ENCODE measurements around the gene LSP1.

The LSP1 gene

DNA sequence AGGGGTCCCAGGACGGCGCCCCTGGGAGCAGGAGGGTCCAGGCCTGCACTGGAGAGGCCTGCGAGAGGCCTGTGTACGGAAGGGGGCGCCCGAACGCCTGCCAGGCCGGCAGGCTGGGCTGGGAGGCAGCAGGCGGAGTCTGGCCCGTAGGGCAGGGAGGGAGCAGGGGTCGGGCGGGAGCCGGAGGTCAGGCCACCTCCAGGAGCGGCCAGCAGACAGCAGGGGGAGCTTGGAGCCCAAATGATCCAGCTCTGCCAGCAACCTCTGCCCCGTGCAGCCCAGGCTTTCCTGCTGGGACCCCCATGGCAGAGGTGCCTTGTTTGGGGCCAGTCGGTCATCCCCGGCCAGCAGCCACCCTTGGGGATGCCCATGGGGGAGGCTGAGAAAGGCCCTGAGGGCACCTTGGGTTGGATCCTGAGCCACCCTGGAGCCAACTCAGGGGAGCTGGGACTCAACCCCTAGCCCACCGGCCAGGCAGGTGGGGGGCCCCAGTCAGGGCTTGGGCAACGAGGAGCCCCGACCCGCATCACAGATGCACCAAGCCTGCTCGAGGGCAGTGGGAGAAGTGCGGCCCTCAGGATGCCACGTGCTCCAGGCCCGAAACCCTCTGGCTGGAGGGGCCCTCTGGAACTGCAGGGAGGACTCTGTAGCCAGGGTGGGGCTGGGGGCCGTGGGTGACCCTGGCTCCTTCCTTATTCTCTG is 27.7 kb upstream of the LSP1 start:
- no peak for DNase-seq

- DNase-seq: no peak
These were observed 27.0 kb upstream of the LSP1 start for GRCh38 chr11:1825785-1826451.

DNA sequence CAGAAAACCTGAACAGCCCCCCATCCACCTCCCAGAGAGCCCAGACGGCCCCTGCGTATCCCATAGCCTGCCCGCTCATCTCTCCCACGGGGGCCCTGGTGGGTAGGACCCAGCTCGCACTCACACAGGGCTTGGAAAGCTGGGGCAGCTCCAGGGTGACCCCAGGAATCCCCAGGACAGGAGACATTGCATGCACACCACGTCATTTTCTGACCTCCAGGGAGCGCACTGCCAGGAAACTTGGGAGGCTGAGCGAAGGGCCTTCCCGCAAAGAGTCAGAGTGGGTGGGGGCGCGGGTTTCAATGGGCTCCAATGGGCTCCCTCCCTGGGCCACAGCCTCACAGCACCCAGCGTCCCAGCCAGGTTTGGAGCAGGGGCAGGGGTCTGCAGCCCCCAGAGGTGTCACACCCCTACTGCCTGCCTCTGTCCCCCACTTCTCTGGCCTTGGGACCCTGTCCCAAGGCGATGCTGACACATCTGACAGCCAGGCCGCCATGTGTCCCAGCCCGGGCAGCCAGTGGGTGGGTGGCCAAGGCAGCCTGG is 26.3 kb upstream of the LSP1 start:
- DNase-seq: no peak

DNA sequence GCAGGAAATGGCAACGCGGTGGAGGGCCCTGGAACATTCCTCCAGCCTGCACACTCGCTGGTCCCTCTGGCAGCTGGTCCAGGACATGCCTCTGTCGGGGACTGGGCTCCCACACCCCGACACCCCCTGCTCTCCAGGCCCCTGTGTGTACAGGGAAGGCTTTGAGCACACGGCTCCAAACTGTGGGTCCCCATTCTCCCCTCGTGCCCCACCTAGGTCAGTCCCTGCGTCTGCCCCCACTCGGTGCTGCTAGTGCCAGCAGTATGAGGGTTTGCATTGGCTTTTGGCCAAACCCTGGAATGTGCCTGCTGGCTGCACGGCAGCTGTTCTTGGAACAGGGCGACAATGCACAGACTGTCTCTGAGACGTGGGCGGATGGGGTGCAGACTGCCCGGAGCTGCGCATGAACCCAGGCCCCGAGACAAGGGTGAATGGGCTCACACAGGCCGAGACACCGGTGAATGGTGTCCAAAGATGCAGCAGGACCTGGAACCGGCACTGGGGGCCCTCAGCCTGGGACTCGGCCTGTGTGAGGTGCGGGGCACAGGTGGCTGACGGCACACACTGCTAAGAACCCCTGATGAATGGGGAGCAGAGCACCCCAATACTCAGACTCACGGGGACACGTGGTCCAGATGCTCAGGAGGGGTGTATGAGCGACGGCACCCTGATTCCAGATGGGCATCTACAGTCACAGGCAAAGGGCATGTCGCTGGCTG is 25.6 kb upstream of the LSP1 start:
- DNase-seq: no peak

DNA sequence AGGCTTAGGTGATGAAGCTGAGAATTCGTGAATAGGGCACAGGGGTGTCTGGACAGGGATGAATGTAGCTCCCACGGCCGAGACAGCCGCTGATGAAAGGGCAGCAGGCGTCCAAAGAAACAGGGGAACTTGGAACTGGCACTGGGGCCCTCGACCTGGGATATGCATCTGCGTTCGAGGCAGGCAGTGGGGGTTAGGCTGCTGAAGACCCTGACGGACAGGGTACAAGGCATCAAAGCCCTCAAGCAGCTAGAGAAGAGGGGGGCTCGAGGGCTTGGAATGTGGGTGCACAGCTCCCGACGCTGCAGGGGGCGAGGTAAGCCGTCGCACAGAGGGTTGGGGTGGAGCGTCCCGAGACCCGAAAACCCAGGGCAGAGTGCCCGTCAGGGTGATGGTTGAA is 25.0 kb upstream of the LSP1 start:
- DNase-seq: no peak

GRCh38 chr11:1828542-1828941 is 24.3 kb upstream of the LSP1 start:
- no peak for DNase-seq

DNA sequence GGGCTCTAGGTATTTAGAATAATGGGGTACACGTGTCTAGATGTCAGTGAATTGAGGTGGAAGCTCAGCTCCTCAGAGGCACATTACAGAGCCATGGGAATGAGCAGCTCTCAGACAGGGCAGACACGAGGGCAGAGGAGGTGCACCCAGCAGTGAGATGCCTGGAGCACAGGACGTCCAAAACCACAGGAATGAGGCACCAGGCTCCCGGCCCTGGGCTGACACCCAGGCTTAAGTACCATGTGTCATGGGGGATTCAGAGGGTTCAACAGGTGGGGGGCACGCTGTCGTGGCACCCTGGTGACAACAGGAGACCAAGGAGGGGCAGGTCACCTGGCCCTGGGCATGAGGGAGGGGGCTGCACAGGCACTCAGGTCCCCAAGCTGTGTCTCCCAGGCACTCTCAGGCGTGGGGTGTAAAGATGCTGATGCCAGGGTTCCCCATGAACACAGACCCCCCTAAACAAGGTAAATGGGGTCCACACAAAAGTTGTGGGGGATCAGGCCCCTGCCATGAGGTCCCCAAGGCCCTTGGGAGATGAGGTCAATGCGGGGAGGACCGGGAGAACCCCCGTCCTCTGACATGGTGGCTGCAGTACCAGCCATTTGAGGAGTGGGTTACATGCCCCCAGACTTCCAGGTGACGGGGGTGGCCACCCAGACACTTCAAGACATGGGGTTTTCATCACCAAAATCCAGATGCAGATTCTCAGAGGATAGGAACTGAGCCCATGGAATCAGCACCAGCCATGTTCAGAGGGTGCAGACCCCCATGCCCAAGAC is 23.7 kb upstream of the LSP1 start:
- no peak for DNase-seq

GRCh38 chr11:1830004-1830321 is 22.9 kb upstream of the LSP1 start:
- DNase-seq: no peak

DNA sequence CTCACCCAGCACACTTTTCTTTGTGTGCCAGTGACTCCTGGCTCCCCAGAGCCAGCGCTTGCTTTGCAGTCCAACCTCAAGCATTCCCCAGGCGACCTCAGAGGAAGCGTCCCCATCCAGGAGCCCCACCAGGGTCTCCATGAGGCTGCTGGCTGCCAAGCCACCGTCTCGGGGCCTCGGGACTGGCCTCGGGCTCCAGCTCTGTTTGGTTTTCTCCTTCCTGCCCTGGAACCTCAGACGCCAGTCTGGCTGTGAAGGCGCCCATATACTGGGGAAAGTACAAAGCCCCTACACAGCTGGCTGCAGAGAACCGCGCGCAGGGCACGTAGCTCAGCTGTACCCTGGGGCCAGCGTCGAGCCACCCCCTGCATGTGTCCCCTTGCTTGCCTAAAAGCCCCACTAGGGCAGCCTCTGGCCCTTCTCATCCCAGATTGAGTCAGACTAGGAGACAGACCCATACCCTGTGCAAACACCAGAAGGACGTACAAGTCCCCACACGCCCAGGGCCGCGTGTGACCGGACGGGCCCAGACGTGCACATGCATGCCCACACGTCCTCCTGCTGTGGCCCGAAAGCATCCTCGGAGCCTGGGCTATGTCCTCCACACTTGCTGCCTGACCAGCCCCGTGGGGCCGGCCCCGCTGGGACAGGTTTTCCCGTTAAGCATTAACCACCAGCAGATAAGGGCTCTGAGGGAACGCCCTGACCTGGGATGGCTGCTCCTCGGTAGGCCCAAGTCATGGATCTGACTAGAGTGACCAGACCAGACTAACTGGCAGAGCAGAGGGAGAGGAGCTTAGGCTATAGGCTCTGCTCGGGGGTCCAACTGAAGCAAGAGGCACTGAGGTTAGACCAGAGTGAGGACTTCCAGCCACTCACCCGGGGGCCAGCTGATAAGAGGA is 22.3 kb upstream of the LSP1 start:
- DNase-seq: no peak

- DNase-seq: no peak
These were observed 21.3 kb upstream of the LSP1 start for GRCh38 chr11:1831338-1832210.

DNA sequence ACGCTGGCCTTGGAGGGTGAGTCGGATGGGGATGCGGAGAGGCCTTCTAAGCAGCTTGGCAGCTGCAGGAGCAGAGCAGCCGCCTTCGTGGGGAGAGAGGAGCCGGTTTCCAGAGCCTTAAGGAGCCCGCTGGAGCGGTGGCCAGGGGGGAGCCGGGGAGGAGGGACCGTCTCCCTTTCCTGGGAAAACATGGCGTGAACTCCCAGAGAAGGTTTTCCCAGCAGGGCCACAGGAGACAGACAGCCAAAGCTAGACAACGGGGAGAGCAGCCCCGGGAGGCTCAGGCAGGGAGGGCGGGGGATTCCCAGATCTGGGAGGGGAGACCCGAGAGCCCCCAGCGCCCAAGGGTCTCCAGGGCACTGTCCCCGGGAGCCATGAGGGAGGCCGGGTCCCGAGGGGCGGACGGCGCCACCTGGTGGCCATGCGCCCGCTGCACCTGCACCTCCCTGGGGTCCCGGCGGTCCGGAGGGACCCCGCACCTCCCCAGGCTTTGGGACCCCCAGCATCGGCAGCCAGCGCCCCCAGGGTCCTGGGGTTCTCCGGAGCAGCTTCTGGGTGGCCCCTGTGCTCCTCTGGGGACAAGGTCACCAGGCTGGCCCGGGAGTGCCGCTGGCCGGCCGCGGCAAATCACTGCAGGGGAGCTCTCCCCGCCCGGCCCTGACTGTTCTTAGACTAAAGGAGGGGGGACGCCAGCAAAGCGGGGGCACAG is 20.5 kb upstream of the LSP1 start:
- no peak for DNase-seq

GRCh38 chr11:1832920-1833295 is 20.0 kb upstream of the LSP1 start:
- no peak for DNase-seq

GRCh38 chr11:1834062-1834610 is 18.7 kb upstream of the LSP1 start:
- DNase-seq: no peak

GRCh38 chr11:1834779-1835670 is 17.9 kb upstream of the LSP1 start, which contains the start of gene SYT8:
Gene SYT8 (plus strand): TSS chr11:1834990. CDS start chr11:1835106, 116 bp downstream.
- no peak for DNase-seq

GRCh38 chr11:1835671-1836010 is 17.2 kb upstream of the LSP1 start:
- no peak for DNase-seq

- DNase-seq: no peak
These were observed 16.6 kb upstream of the LSP1 start for GRCh38 chr11:1836011-1836945.

DNA sequence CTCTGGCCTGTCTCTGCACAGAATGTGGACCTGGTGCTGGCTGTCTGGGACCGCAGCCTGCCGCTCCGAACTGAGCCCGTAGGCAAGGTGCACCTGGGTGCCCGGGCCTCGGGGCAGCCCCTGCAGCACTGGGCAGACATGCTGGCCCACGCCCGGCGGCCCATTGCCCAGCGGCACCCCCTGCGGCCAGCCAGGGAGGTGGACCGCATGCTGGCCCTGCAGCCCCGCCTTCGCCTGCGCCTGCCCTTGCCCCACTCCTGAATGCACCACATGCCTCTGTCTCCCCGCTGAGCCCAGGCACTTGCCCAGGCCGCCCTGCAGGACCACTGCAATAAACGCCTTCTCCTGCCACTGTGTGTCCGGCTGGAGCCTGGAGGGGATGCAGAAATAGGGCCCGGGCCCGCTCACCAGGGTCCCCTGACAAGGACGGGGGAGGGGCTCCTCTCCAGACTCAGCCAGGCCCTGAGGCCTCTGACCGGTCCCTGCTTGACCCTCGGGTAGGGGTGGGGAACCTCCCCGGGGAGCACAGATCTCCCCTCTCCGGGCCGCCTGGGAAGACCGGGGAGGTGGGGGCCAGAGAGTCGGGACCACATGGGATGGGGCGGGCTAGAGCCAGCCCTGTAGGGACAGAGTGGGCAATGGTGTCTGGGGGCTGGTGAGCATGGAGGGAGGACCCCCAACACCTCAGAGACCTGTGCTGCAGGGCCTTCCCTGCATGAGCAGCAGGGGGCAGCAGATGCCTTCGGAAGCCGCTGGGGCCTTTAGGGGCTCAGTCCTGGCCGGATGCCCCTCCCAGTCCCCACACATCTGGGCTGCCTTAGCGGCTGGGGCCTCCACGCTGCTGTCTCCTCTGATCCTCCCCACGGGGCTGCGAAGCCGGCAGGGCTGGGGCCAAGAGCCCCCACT is 15.5 kb upstream of the LSP1 start:
- no peak for DNase-seq
